Measurements from ENCODE around the gene KCNMA1.

The KCNMA1 gene

GRCh38 chr10:77022671-77023070 is 614.9 kb downstream of the KCNMA1 start:
- no peak for DNase-seq

DNA sequence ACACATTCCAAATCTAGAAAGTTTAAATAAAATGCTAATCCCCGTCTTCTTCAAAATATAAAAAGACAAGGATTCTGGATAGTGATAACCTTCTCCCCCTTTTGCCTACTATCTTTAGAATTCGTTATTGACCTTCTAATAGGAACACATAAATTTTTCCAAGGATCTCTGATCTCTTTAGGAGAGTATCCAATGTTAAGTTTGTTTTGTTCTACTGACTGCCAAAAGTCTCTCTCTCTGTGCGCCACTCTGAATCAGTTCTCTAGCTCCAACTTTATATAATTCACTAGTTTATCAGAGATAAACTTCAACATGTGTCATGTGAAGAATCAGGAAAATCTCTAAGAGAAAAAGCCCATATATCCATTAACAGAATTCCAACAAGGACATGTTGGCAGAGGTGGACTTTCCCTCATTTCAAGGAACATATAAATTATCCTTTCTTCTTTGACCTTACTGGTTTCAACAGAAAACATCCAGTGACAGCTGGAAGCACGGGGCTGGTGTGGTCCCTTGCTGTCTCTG is 615.6 kb downstream of the KCNMA1 start:
- no peak for DNase-seq

- no peak for DNase-seq
Measured at GRCh38 chr10:77020426-77021040, 617.1 kb downstream of the KCNMA1 start.

DNA sequence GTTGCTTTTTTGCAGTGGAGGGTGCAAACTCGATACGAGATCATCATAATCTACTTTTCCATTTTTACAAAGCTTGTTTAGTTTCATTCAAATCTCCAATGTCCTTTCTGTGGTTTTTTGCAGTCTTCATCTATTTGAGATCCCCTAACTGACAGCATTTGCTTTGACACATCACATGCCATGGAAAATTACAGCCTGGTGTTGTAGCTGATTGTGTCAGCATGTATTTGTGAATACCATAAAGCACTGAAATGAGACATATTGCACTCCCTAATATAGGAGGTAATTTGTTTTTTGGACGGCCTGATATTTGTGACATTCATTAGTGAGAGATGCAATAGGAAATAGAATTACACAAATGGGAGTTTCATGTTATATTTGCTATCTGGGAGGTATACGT is 620.8 kb downstream of the KCNMA1 start:
- DNase-seq = no peak

- DNase-seq = no peak
Measured at GRCh38 chr10:77016278-77016815, 621.3 kb downstream of the KCNMA1 start.

GRCh38 chr10:77015360-77015759 is 622.2 kb downstream of the KCNMA1 start:
- DNase-seq = no peak

DNA sequence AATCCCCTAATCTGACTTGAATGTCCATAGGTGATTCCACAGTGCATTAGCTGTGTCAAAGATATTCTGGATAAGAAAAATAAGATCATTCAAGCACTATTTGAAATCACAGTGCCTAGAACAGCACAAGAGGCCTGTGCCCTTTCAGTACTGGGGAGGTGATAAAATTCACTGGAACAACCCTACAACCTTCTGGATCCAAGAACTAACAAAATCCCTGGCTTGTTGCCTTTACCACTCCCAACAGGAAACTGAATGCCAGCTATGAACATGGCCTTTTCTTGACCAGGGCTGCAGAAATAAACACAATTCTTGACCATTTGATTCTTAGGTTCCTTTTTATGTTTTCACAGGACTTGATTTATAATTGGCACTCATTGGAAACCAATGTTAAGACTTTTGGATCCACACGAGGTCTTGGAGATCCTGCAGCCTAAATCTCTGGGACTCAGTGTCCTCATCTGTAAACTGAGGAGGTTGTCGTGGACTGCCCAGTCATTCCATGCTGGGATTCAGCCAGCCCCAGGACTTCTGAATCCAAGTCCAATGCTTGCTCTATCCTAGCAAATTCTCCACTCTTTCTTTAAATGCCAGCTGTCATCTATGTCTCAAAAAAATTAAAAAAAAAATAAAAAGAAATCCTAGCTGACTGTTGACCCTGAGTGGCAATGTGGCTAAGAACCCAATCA is 624.7 kb downstream of the KCNMA1 start:
- DNase-seq = no peak

GRCh38 chr10:77011874-77012811 is 625.5 kb downstream of the KCNMA1 start:
- DNase-seq = no peak

- no peak for DNase-seq
Measured at GRCh38 chr10:77010430-77010829, 627.2 kb downstream of the KCNMA1 start.

GRCh38 chr10:77007834-77008233 is 629.8 kb downstream of the KCNMA1 start:
- no peak for DNase-seq

- no peak for DNase-seq
Measured at GRCh38 chr10:77006836-77007511, 630.6 kb downstream of the KCNMA1 start.

DNA sequence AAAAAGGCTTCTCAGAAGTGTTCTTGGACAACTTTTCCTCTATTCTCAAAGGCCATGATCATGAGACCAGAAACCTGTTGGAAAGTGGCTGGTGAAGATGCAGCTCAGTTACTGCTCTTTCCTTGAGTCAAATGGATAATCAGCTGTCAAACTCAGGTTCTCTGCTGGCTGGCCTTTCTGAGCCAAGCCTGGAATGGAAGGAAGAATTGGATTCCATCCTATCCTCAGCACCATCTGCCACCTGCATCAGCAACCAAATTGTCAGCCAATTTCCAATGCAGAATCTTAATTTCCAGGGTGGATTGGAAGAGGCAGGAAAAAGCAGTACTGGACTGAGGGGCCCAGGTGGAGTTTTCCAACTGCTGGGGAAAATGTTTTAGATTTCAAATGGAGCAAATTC is 631.7 kb downstream of the KCNMA1 start:
- DNase-seq = no peak

DNA sequence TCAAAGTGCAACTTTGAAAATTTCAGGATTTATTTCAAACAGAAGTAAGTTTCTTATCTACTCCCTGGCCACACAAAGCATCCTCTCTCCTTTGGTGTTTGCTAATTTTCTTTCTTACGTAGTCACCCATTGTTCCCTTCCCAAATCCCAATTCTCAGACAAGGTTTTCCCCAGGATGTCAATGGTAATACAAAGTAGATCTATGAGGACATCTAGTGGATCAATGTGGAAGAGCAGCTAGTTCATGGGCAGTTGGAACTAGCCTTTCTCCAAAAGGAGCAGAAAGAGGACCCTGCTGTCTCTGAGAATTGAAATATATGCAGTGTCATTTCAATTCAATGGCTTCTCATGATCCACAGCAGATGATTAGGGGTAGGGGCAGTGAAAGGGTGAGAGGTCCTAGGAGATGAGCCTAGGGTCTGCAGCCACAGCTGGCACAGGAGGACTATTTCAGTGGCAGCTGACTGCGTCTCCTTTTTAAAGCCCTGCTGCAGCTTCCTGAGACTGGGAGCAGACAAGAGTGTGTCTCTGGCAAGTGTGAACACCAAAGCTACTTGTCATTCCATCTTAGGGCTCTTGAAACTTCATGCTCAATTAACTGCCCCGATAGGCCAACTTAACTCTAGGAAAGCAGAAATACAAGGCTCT is 632.6 kb downstream of the KCNMA1 start:
- no peak for DNase-seq

- no peak for DNase-seq
Measured at GRCh38 chr10:77002872-77003271, 634.7 kb downstream of the KCNMA1 start.

DNA sequence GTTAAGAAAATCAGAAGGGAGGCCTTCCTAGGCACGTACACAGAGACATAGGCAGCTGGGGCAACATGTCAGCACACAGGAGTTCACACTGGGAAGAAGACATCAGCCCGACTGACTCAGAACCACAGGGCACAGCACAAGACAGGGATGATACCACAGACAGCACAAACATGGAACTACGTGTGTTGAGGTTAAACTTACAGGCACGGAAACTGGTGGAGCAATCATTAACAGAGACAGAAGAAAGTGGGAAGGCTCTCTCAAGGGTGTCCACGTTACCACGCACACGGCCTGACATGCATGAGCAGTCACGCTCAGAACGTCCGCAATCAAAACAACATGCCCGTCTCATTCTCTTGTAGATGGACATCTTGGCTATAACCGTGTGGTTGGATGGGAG is 636.4 kb downstream of the KCNMA1 start:
- DNase-seq = no peak

- DNase-seq = no peak
Measured at GRCh38 chr10:76998451-76998850, 639.2 kb downstream of the KCNMA1 start.

- no peak for DNase-seq
Measured at GRCh38 chr10:76997631-76998030, 640.0 kb downstream of the KCNMA1 start.

DNA sequence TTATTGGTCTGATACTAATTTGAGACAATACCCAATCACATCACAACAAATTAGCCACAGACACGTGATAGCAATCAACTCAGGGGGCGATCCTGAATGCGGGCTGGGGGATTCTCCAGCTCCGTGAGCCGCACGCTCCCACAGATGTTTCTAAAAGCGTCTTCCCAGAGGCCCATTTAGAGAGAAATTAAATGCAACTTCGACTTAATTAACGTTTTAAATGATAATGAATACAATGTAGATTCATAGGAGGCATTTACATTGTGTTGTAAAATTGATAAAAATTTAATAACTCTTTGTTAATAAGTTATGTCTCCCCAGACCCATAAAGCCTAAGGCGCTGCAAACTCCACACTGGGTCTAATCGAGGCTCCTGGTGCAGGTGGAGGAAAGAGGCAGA is 642.6 kb downstream of the KCNMA1 start:
- no peak for DNase-seq

DNA sequence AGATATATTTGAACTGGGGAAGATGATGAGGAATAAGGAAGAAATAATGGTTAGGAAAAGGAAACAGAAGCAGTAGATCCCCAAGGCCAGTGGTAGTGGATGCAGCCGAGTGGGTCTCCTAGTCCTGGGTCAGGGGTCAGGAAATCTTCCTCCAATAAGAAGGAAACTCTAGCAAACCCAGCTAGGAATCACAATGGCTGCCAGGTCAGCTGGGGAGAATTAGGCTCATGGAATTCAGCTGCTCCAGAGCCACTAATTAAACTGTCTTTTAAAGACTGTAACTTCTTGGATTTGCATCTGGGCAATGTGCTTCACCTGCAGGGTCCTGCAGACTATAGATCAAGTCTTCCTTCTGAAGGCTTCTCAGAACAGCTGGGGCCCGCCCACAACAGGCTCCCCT is 644.4 kb downstream of the KCNMA1 start:
- no peak for DNase-seq

- no peak for DNase-seq
Measured at GRCh38 chr10:76992467-76992866, 645.1 kb downstream of the KCNMA1 start.

DNA sequence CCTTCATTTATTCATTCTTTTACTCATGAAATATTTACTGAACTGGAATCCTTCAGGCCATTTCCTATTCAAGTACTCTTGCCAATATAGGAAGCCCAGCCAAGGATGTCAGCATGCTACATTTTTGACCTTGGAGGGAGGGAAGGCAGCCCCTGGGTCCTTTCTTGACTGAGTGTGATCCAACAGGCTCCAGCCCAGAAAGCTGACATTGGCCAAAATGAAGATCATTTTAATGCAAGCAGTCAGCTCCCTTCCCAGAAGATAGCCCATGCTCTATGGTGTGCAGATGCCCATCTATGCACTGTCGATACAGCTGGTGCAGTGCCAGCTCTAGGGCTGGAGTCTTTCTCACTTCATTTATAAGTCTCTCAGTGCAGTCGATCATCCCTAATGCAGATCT is 646.0 kb downstream of the KCNMA1 start:
- no peak for DNase-seq

DNA sequence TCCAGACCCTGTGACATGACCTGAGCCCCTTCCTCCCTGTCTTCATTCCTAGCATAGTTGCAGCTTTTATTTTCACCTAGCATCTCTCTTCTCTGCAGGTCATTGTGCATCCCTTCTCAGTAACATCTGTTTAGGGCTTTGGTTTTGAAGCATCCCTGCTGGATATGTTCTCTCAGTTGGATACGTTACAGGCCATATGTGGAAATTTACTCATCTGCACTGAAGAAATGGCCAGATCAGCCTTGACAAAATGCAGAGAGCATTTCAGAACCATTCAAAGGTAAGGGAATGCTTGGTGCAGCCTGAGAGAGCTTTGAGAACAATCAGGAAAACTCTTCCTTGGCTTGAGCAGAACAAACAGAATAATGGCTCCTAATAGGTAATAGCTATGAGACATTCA is 647.0 kb downstream of the KCNMA1 start:
- DNase-seq = no peak

All from effector CD8-positive, alpha-beta T cell (primary cell).